ENCODE results near the gene NSMCE3. TPM values are rescaled to one million over a fixed set of nuclear protein-coding genes. Genes with fewer than 3 reads are reported as not detected.

The NSMCE3 gene
- total RNA-seq, 2 experiments from 2014 or later = 8.7 to 9.1 TPM

GRCh38 chr15:29289173-29289572 is 19.6 kb upstream of the NSMCE3 start:
- H3K9me3 Mint-ChIP-seq (ENCODE audit: insufficient read depth) = no peaks in the 10 kb centered on the region
- no peak overlapping the region for H3K27ac Mint-ChIP-seq
- ChIA-PET POLR2A (no interaction called here), CTCF (no interaction called here)
- no peaks in the 10 kb centered on the region for H3K36me3 Mint-ChIP-seq (ENCODE audit: low read depth)
- H3K4me3 Mint-ChIP-seq = no peak overlapping the region
- H3K4me1 Mint-ChIP-seq (ENCODE audit: low read depth) = no peaks in the 10 kb centered on the region
- no peak for ATAC-seq
- no peak for DNase-seq
- H3K27me3 Mint-ChIP-seq (ENCODE audit: low read depth) = peaks cover 13% of the 10 kb centered on the region

DNA sequence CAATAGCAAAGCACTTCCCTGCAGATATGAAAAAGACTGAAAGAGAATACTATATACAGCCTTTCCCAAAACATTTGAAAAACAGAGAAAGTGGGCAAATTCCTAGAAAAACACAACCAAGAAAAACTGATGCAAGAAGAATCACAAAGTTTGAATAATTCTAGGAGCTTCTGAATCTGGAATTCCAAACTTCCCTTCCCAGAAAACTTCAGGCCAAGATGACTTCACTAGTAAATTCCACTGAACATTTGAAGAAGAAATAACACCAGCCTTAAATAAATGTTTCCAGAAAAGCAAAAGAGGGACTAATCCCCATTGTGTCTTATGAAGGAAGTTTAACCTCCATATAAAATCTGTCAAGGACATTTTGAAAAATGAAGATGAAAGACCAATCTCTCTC is 15.8 kb upstream of the NSMCE3 start:
- Mint-ChIP-seq H3K27me3 (ENCODE audit: low read depth) (peaks cover 17% of the 10 kb centered on the region), H3K27ac (no peak overlapping the region), H3K36me3 (ENCODE audit: low read depth) (no peaks in the 10 kb centered on the region), H3K4me3 (no peak overlapping the region), H3K9me3 (ENCODE audit: insufficient read depth) (no peaks in the 10 kb centered on the region), H3K4me1 (ENCODE audit: low read depth) (no peaks in the 10 kb centered on the region)
- ChIA-PET CTCF (no interaction called here), POLR2A (no interaction called here)
- ATAC-seq (no peak), DNase-seq (no peak)

DNA sequence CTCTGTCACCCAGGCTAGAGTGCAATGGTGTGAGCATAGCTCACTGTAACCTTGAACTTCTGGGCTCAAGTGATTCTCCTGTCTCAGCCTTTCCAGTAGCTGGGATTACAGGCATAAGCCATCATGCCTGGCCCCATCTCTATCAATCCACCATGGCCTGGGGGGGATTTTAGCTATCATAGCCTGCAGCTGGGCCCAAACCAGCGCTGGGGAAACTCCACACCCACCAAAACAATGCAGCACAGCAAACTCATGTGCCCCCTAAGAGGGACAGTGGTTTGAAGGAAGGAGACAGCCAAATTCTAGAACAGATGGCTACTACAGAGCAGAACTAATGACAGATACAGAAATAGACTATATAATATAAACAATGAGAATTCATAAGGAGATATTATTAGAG is 13.8 kb upstream of the NSMCE3 start:
- ChIA-PET CTCF (no interaction called here), POLR2A (no interaction called here)
- peaks cover 21% of the 10 kb centered on the region for H3K27me3 Mint-ChIP-seq (ENCODE audit: low read depth)

GRCh38 chr15:29280514-29280913 is 10.9 kb upstream of the NSMCE3 start:
- ChIA-PET CTCF (no interaction called here), POLR2A (no interaction called here)
- Mint-ChIP-seq H3K4me3 (no peak overlapping the region), H3K36me3 (ENCODE audit: low read depth) (no peaks in the 10 kb centered on the region), H3K27me3 (ENCODE audit: low read depth) (peaks cover 19% of the 10 kb centered on the region), H3K27ac (no peak overlapping the region), H3K9me3 (ENCODE audit: insufficient read depth) (no peaks in the 10 kb centered on the region), H3K4me1 (ENCODE audit: low read depth) (no peaks in the 10 kb centered on the region)
- ATAC-seq = no peak
- no peak for DNase-seq

More for the DNA sequence above, 13.8 kb upstream of the NSMCE3 start:
- Mint-ChIP-seq H3K4me1 (ENCODE audit: low read depth) (no peaks in the 10 kb centered on the region), H3K4me3 (no peak overlapping the region), H3K27ac (no peak overlapping the region), H3K36me3 (ENCODE audit: low read depth) (no peaks in the 10 kb centered on the region), H3K9me3 (ENCODE audit: insufficient read depth) (no peaks in the 10 kb centered on the region)
- ATAC-seq = no peak
- DNase-seq = no peak

GRCh38 chr15:29278436-29279105 is 8.9 kb upstream of the NSMCE3 start:
- Mint-ChIP-seq H3K27ac (no peak overlapping the region), H3K27me3 (ENCODE audit: low read depth) (peaks cover 8% of the 10 kb centered on the region), H3K36me3 (ENCODE audit: low read depth) (no peaks in the 10 kb centered on the region), H3K4me3 (no peak overlapping the region), H3K9me3 (ENCODE audit: insufficient read depth) (no peaks in the 10 kb centered on the region), H3K4me1 (ENCODE audit: low read depth) (no peaks in the 10 kb centered on the region)
- DNase-seq (no peak), ATAC-seq (no peak)
- POLR2A ChIA-PET = interaction anchor here (0.7 kb wide), 1 partner anchor 97 kb away, joined by 4 read pairs; no protein-coding TSS in a partner anchor
- CTCF ChIA-PET = no interaction called here

GRCh38 chr15:29276366-29276765 is 6.7 kb upstream of the NSMCE3 start:
- no peak for DNase-seq
- Mint-ChIP-seq H3K9me3 (ENCODE audit: insufficient read depth) (no peaks in the 10 kb centered on the region), H3K27me3 (ENCODE audit: low read depth) (peaks cover 8% of the 10 kb centered on the region), H3K4me1 (ENCODE audit: low read depth) (no peaks in the 10 kb centered on the region), H3K4me3 (no peak overlapping the region), H3K27ac (no peak overlapping the region), H3K36me3 (ENCODE audit: low read depth) (no peaks in the 10 kb centered on the region)
- no peak for ATAC-seq
- POLR2A ChIA-PET = no interaction called here
- CTCF ChIA-PET = no interaction called here

DNA sequence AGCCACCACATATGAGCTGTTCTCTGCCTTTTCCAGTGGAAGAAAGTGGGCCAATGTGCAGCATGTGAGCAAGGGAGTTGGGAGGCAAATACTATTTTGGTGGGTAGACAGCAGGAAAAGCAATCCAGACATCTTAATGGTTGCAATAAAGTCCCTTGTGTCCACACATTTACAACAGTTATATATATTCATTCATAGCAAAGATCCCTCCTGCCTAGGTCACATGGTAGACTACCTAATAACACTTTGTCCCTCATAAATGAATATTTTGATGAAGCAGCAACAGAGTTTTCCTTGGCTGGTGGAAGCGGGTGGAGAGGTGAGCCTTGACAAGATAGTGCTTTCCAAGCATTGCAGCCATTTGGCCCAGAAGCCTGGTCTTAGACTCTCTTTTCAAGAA is 6.2 kb upstream of the NSMCE3 start:
- DNase-seq = no peak
- H3K4me1 Mint-ChIP-seq (ENCODE audit: low read depth) = no peaks in the 10 kb centered on the region
- ChIA-PET POLR2A (no interaction called here), CTCF (no interaction called here)
- ATAC-seq = no peak
- H3K9me3 Mint-ChIP-seq (ENCODE audit: insufficient read depth) = no peaks in the 10 kb centered on the region
- H3K36me3 Mint-ChIP-seq (ENCODE audit: low read depth) = no peaks in the 10 kb centered on the region
- no peak overlapping the region for H3K27ac Mint-ChIP-seq
- H3K27me3 Mint-ChIP-seq (ENCODE audit: low read depth) = peaks cover 8% of the 10 kb centered on the region
- H3K4me3 Mint-ChIP-seq = no peak overlapping the region

GRCh38 chr15:29274946-29275345 is 5.3 kb upstream of the NSMCE3 start:
- POLR2A ChIA-PET = no interaction called here
- Mint-ChIP-seq H3K4me3 (no peak overlapping the region), H3K9me3 (ENCODE audit: insufficient read depth) (no peaks in the 10 kb centered on the region), H3K27me3 (ENCODE audit: low read depth) (peaks cover 5% of the 10 kb centered on the region), H3K4me1 (ENCODE audit: low read depth) (peaks cover 6% of the 10 kb centered on the region), H3K36me3 (ENCODE audit: low read depth) (no peaks in the 10 kb centered on the region), H3K27ac (no peak overlapping the region)
- DNase-seq (no peak), ATAC-seq (no peak)
- CTCF ChIA-PET = no interaction called here

DNA sequence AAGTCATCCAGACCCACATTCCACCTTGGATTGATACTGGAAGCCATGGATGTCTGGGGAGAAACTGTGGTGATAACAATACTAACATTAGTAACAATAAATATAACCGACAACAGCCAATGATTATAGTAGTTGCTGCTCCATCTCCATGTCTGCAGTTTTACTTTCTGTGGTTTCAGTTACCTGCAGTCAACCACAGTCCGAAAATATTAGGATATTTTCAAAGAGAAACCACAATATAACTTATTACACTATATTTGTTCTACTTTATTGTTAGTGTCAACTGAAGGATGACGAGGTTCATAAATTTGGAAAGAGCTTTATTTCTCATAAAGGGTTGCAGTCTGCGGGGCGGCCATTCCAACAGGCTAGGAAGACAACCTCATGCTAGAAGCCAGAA is 2.6 kb upstream of the NSMCE3 start:
- peaks cover 4% of the 10 kb centered on the region for H3K27me3 Mint-ChIP-seq (ENCODE audit: low read depth)
- no peaks in the 10 kb centered on the region for H3K9me3 Mint-ChIP-seq (ENCODE audit: insufficient read depth)
- H3K4me3 Mint-ChIP-seq = no peak overlapping the region
- H3K4me1 Mint-ChIP-seq (ENCODE audit: low read depth) = peaks cover 22% of the 10 kb centered on the region
- ATAC-seq = no peak
- no peak overlapping the region for H3K27ac Mint-ChIP-seq
- DNase-seq = no peak
- ChIA-PET POLR2A (no interaction called here), CTCF (no interaction called here)
- no peaks in the 10 kb centered on the region for H3K36me3 Mint-ChIP-seq (ENCODE audit: low read depth)

DNA sequence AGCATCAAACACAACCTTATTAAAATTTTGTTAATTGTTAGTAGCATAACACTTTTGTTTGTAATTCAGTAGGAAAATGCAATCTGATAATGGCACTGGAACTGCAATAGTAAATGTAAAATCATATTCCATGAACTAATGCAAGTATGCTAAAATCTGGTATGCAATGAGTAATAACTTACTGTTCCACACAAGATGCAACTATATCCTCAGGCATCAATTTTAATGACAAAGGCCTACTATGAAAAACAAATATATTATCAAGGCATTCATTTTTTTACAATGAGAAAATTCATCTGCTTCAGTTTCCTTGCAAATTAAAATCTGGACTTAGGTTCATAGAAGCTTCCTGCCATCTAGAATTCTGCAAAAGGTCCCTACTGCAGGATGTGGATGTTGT is 1.4 kb upstream of the NSMCE3 start:
- Mint-ChIP-seq H3K36me3 (ENCODE audit: low read depth) (peaks cover 3% of the 10 kb centered on the region), H3K4me3 (no peak overlapping the region), H3K27me3 (ENCODE audit: low read depth) (peaks cover 4% of the 10 kb centered on the region), H3K9me3 (ENCODE audit: insufficient read depth) (no peaks in the 10 kb centered on the region), H3K4me1 (ENCODE audit: low read depth) (peaks cover 33% of the 10 kb centered on the region), H3K27ac (no peak overlapping the region)
- ATAC-seq (no peak), DNase-seq (no peak)
- CTCF ChIA-PET = interaction anchor here (1.2 to 1.9 kb wide), 4 partner anchors 131 to 169 kb away, joined by 3 to 5 read pairs (median 4); no protein-coding TSS in a partner anchor
- POLR2A ChIA-PET = no interaction called here

- Mint-ChIP-seq H3K4me3 (peak overlapping the region; percentile 92), H3K36me3 (ENCODE audit: low read depth) (peaks cover 3% of the 10 kb centered on the region), H3K27me3 (ENCODE audit: low read depth) (peaks cover 4% of the 10 kb centered on the region), H3K9me3 (ENCODE audit: insufficient read depth) (no peaks in the 10 kb centered on the region), H3K27ac (peak overlapping the region; percentile 98), H3K4me1 (ENCODE audit: low read depth) (peaks cover 36% of the 10 kb centered on the region)
- DNase-seq (peak; percentile 34), ATAC-seq (peak; percentile 11)
- ChIA-PET POLR2A (no interaction called here), CTCF (interaction anchor here (1.2 to 1.9 kb wide), 4 partner anchors 130 to 168 kb away, joined by 3 to 5 read pairs (median 4); no protein-coding TSS in a partner anchor)
Observed at GRCh38 chr15:29270169-29270955, 740 bp upstream of the NSMCE3 start.

GRCh38 chr15:29268706-29269484 is 727 bp downstream of the NSMCE3 start:
- ChIA-PET CTCF (interaction anchor here (1.1 kb wide), 1 partner anchor 167 kb away, joined by 5 read pairs; no protein-coding TSS in a partner anchor), POLR2A (interaction anchor here (0.6 to 1.0 kb wide), 2 partner anchors 9 to 11 kb away, joined by 3 to 4 read pairs; no protein-coding TSS in a partner anchor)
- peak overlapping the region; percentile 97 for H3K4me3 Mint-ChIP-seq
- H3K27me3 Mint-ChIP-seq (ENCODE audit: low read depth) = peaks cover 2% of the 10 kb centered on the region
- H3K4me1 Mint-ChIP-seq (ENCODE audit: low read depth) = peaks cover 36% of the 10 kb centered on the region
- peaks cover 3% of the 10 kb centered on the region for H3K36me3 Mint-ChIP-seq (ENCODE audit: low read depth)
- peak overlapping the region; percentile 97 for H3K27ac Mint-ChIP-seq
- ATAC-seq = peak; percentile 57
- H3K9me3 Mint-ChIP-seq (ENCODE audit: insufficient read depth) = no peaks in the 10 kb centered on the region
- peak; percentile 60 for DNase-seq

Measured in activated CD8-positive, alpha-beta T cell treated with anti-CD3 and anti-CD28 coated beads, Interleukin-2, amount 10 ng/mL, durations not matched to agents 7 days and 5 days (primary cell).